GM23338 (cell line): ENCODE measurements around the gene LOXL4. TPM values are rescaled to one million over a fixed set of nuclear protein-coding genes. Genes with fewer than 3 reads are reported as not detected.

Experiments used
- ATAC-seq: fragments of 200-7000 bp; cut with Tn5 transposase; 3 replicates; pipeline ENCODE4 v1.9.1; 2020
- DNase-seq: peaks from one replicate; pipeline ENCODE4 v3.0.0-alpha.2; 2015; ENCODE audit warnings: low spot score
- H2AFZ ChIP-seq: fragments of 200-600 bp; sonication (generic); 2 replicates; pipeline ENCODE4 v1.8.0; 2016; ENCODE audit warnings: antibody characterized with exemption, mild to moderate bottlenecking, moderate library complexity
- H3F3A ChIP-seq: fragments of 200-600 bp; sonication (generic); replicated peaks from 2 replicates; pipeline ENCODE4 v1.8.0; 2017; ENCODE audit warnings: antibody characterized with exemption, mixed run types, low read depth
- H3K27ac ChIP-seq: fragments of 200-600 bp; sonication (generic); 2 replicates; pipeline ENCODE4 v1.6.1; 2016; ENCODE audit warnings: low read depth
- H3K27me3 ChIP-seq: fragments of 200-600 bp; sonication (generic); 2 replicates; pipeline ENCODE4 v1.8.0; 2016; ENCODE audit warnings: mild to moderate bottlenecking, mixed run types, moderate library complexity; ENCODE audit not compliant: insufficient read depth
- H3K36me3 ChIP-seq: fragments of 200-600 bp; sonication (generic); 2 replicates; pipeline ENCODE4 v1.8.0; 2016; ENCODE audit warnings: mild to moderate bottlenecking; ENCODE audit not compliant: insufficient read depth
- H3K4me1 ChIP-seq: fragments of 200-600 bp; sonication (generic); 2 replicates; pipeline ENCODE4 v1.8.0; 2016; ENCODE audit warnings: mild to moderate bottlenecking, moderate library complexity; ENCODE audit not compliant: insufficient read depth
- H3K4me2 ChIP-seq: fragments of 200-600 bp; sonication (generic); 2 replicates; pipeline ENCODE4 v1.7.1; 2017; ENCODE audit warnings: mixed run types
- H3K4me3 ChIP-seq: fragments of 200-600 bp; sonication (generic); 2 replicates; pipeline ENCODE4 v1.6.1; 2016; ENCODE audit warnings: mixed run types
- H3K79me2 ChIP-seq: fragments of 200-600 bp; sonication (generic); replicated peaks from 2 replicates; pipeline ENCODE4 v1.8.0; 2017; ENCODE audit warnings: mild to moderate bottlenecking; ENCODE audit not compliant: insufficient read depth
- H3K9me2 ChIP-seq: fragments of 200-600 bp; sonication (generic); 2 replicates; pipeline ENCODE4 v1.8.0; 2017; ENCODE audit not compliant: insufficient read depth
- H4K20me1 ChIP-seq: fragments of 200-600 bp; sonication (generic); replicated peaks from 2 replicates; pipeline ENCODE4 v1.8.0; 2017; ENCODE audit warnings: mild to moderate bottlenecking; ENCODE audit not compliant: insufficient read depth
- H3K27ac Mint-ChIP-seq: 2 replicates; pipeline ENCODE4 v1.8.0; 2020; ENCODE audit warnings: inconsistent platforms, mild to moderate bottlenecking, moderate library complexity, mixed read lengths
- H3K27me3 Mint-ChIP-seq: 3 replicates; pipeline ENCODE4 v1.8.0; 2022; ENCODE audit warnings: low read depth, mild to moderate bottlenecking, moderate library complexity, mixed read lengths, inconsistent platforms; ENCODE audit not compliant: insufficient read depth, poor library complexity
- H3K36me3 Mint-ChIP-seq: 3 replicates; pipeline ENCODE4 v1.8.0; 2021; ENCODE audit warnings: low read depth, mild to moderate bottlenecking, inconsistent platforms, moderate library complexity, mixed read lengths
- H3K4me1 Mint-ChIP-seq: 3 replicates; pipeline ENCODE4 v1.8.0; 2020; ENCODE audit warnings: mild to moderate bottlenecking, inconsistent platforms, mixed read lengths
- H3K4me3 Mint-ChIP-seq: 3 replicates; pipeline ENCODE4 v1.8.0; 2021; ENCODE audit warnings: moderate library complexity, mild to moderate bottlenecking, inconsistent platforms, mixed read lengths
- H3K9me3 Mint-ChIP-seq: 3 replicates; pipeline ENCODE4 v1.8.0; 2020; ENCODE audit warnings: moderate library complexity, mild to moderate bottlenecking, inconsistent platforms, mixed read lengths
- EZH2 ChIP-seq: fragments of 200-600 bp; sonication (generic); IDR thresholded peaks from one replicate; pipeline ENCODE4 v1.8.0; 2017; ENCODE audit warnings: antibody characterized with exemption, mild to moderate bottlenecking, low read depth; ENCODE audit not compliant: unreplicated experiment
- EZH2phosphoT487 ChIP-seq: fragments of 200-600 bp; sonication (generic); IDR thresholded peaks from one replicate; pipeline ENCODE4 v1.8.1; 2018; ENCODE audit warnings: antibody characterized with exemption; ENCODE audit not compliant: unreplicated experiment
- ZNF462 ChIP-seq: fragments of 250-450 bp; sonication (Bioruptor Pico); IDR thresholded peaks from 2 replicates; pipeline ENCODE4 v1.5.0; 2020; ENCODE audit warnings: mild to moderate bottlenecking, moderate library complexity
- polyA plus RNA-seq: library from polyadenylated mRNA; unstranded; fragments of >200 nt; fragmentation: Nextera tagmentation; extraction: Ambion mirVana; gene quantifications from 2 replicates; pipeline ENCODE4 v1.2.1, GENCODE V29; 2016
- total RNA-seq: library from RNA; depleted of rRNA; stranded (reverse); fragments of >200 nt; shearing (Covaris generic); gene quantifications from 2 replicates; pipeline ENCODE4 v1.2.3, GENCODE V29; 2014
- TF ChIP-seq, protein P1 (sequence below), 2 experiments: fragments of 200-600 bp in 1 of 2; sonication (generic) in 1 of 2; conservative IDR thresholded peaks; 2 replicates each; pipeline versions ENCODE4 v1.5.1 to v1.6.1; 2016 to 2017; ENCODE audit warnings: antibody characterized with exemption in 2 of 2, low read depth in 2 of 2, mild to moderate bottlenecking in 2 of 2, moderate library complexity in 1 of 2

Gene LOXL4
- total and polyA plus RNA-seq, 2 experiments from 2014 or later: 0.21 to 0.38 TPM

- TF ChIP-seq ZNF462: no peak
These were observed 6.6 kb upstream of the LOXL4 start (continued) for GRCh38 chr10:98274562-98274961.

- Mint-ChIP-seq H3K27me3 (peaks cover 6% of the 10 kb centered on the region), H3K9me3 (0 out of 3 replicates have a peak, but pooled peaks cover 3% of the 10 kb centered on the region)
- TF ChIP-seq EZH2phosphoT487: no peak
- TF ChIP-seq, protein P1, sequence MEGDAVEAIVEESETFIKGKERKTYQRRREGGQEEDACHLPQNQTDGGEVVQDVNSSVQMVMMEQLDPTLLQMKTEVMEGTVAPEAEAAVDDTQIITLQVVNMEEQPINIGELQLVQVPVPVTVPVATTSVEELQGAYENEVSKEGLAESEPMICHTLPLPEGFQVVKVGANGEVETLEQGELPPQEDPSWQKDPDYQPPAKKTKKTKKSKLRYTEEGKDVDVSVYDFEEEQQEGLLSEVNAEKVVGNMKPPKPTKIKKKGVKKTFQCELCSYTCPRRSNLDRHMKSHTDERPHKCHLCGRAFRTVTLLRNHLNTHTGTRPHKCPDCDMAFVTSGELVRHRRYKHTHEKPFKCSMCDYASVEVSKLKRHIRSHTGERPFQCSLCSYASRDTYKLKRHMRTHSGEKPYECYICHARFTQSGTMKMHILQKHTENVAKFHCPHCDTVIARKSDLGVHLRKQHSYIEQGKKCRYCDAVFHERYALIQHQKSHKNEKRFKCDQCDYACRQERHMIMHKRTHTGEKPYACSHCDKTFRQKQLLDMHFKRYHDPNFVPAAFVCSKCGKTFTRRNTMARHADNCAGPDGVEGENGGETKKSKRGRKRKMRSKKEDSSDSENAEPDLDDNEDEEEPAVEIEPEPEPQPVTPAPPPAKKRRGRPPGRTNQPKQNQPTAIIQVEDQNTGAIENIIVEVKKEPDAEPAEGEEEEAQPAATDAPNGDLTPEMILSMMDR (conservative IDR thresholded peaks at IDR 0.05; ENCODE audit: low read depth in 2 of 2): no peak
- TF ChIP-seq EZH2: no peak
These were observed 5.3 kb upstream of the LOXL4 start for GRCh38 chr10:98273057-98273850.

More at GRCh38 chr10:98273057-98273850, 5.3 kb upstream of the LOXL4 start:
- H3F3A ChIP-seq: no peaks in the 10 kb centered on the region
- no peak for ATAC-seq
- Mint-ChIP-seq H3K27ac (no peak overlapping the region), H3K4me3 (no peak overlapping the region), H3K36me3 (no peaks in the 10 kb centered on the region), H3K4me1 (peaks cover 25% of the 10 kb centered on the region)
- H2AFZ ChIP-seq: peak overlapping the region; percentile 52
- DNase-seq: peak; percentile 37
- H3K4me2 ChIP-seq: no peak overlapping the region
- peaks cover 11% of the 10 kb centered on the region; the same call in 1 of the 2 replicates for H3K9me2 ChIP-seq
- no peaks in the 10 kb centered on the region for H4K20me1 ChIP-seq
- no peak overlapping the region for H3K27ac ChIP-seq
- H3K4me1 ChIP-seq: peaks cover 6% of the 10 kb centered on the region
- no peaks in the 10 kb centered on the region for H3K36me3 ChIP-seq
- no peaks in the 10 kb centered on the region for H3K79me2 ChIP-seq
- H3K27me3 ChIP-seq: peaks cover 5% of the 10 kb centered on the region; the same call in 1 of the 2 replicates
- H3K4me3 ChIP-seq: no peak overlapping the region
